ENCODE results near the gene NFASC. TPM values are rescaled to one million over a fixed set of nuclear protein-coding genes. Genes with fewer than 3 reads are reported as not detected.

Gene NFASC
- polyA plus RNA-seq, 3 donors = 0.08 TPM; not detected in 2

DNA sequence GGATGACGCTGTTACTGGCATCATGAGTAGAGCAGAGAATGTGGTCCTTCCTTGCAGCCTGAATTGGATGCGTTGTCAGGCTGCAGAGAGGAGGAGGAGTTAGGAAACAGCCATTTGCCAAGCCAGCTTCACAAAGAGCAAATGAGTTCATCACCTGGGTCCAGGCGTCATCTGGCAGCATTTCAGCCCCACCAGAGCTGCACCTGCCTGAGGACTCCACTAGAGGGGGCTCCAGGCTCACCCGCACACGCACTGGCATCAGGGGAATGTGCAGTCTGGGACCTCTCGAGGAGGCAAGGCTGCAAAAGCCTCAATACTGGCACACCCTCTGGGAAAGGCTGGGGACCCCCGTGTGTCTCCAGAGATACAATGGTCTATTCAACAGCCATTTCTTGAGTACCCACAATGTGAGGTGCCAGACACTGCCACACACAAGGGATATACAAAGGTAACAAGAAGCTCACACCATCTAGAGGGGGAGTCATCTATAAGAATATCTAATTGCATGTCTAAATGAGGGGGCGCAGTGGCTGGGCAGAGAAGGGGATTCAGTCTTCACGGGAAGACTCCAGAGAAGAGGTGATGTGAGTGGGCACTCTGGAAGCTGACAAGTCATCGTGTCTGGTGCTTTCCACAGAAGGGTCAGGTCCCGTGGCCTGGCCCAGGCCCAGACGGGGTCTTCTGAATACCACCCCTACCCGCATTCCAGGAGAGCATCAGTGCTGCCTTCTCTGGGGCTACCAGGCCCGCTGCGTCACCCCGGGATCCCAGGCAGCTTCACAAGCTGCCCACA lies 118.8 kb downstream of the NFASC start:
- Mint-ChIP-seq H3K36me3 (peaks cover 0 to 4% of the 10 kb centered on the region in 2 donors), H3K4me3 (no peak overlapping the region), H3K27ac (no peak overlapping the region), H3K4me1 (peaks cover 33% of the 10 kb centered on the region), H3K27me3 (ENCODE audit: low read depth in 3 of 3) (peaks cover 1 to 3% (median 2%) of the 10 kb centered on the region in 3 donors), H3K9me3 (peaks cover 0 to 5% (median 3%) of the 10 kb centered on the region in 7 donors)
- Histone ChIP-seq H3K9ac (ENCODE audit: insufficient read depth, low read length, poor library complexity, severe bottlenecking) (no peak overlapping the region), H3K4me2 (replicated peaks; ENCODE audit: extremely low read depth, low read length, poor library complexity, severe bottlenecking) (no peak overlapping the region), H4K20me1 (ENCODE audit: insufficient read depth, low read length) (no peaks in the 10 kb centered on the region), H2AFZ (ENCODE audit: insufficient read depth, low read depth, low read length, poor library complexity, severe bottlenecking) (no peak overlapping the region), H3K27ac (ENCODE audit: low read depth in 1 of 2, low read length in 2 of 2) (no peak overlapping the region), H3K36me3 (replicated peaks in 1 of 2; ENCODE audit: control insufficient read depth in 1 of 2, insufficient read depth in 2 of 2, low read length in 2 of 2) (no peaks in the 10 kb centered on the region), H3K79me2 (ENCODE audit: insufficient read depth, low read length) (no peaks in the 10 kb centered on the region), H3K9me3 (replicated peaks in 1 of 2; ENCODE audit: control insufficient read depth in 1 of 2, insufficient read depth in 1 of 2, low read length in 2 of 2) (no peaks in the 10 kb centered on the region), H3K27me3 (ENCODE audit: control insufficient read depth in 2 of 2, insufficient read depth in 2 of 2, low read length in 2 of 2) (no peaks in the 10 kb centered on the region), H3K4me3 (replicated peaks in 1 of 3; ENCODE audit: low read depth in 2 of 3, low read length in 3 of 3) (no peak overlapping the region), H3K4me1 (ENCODE audit: control insufficient read depth in 1 of 2, insufficient read depth in 2 of 2, low read length in 2 of 2) (peaks cover 21 to 24% of the 10 kb centered on the region in 2 donors)
- peak; percentile 56 to 71 (median 67) for DNase-seq
- TF ChIP-seq, protein P1, sequence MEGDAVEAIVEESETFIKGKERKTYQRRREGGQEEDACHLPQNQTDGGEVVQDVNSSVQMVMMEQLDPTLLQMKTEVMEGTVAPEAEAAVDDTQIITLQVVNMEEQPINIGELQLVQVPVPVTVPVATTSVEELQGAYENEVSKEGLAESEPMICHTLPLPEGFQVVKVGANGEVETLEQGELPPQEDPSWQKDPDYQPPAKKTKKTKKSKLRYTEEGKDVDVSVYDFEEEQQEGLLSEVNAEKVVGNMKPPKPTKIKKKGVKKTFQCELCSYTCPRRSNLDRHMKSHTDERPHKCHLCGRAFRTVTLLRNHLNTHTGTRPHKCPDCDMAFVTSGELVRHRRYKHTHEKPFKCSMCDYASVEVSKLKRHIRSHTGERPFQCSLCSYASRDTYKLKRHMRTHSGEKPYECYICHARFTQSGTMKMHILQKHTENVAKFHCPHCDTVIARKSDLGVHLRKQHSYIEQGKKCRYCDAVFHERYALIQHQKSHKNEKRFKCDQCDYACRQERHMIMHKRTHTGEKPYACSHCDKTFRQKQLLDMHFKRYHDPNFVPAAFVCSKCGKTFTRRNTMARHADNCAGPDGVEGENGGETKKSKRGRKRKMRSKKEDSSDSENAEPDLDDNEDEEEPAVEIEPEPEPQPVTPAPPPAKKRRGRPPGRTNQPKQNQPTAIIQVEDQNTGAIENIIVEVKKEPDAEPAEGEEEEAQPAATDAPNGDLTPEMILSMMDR (IDR thresholded peaks at IDR 0.05) = peak; percentile 96
- intact Hi-C loops (cut with micrococcal nuclease) = loop anchor here (1.0 to 10.0 kb wide), 4 partner anchors 71 to 268 kb away; no protein-coding TSS in a partner anchor
- 49% methylated on average over 10 of the region's 16 CpGs for WGBS (ENCODE audit: insufficient coverage)

DNA sequence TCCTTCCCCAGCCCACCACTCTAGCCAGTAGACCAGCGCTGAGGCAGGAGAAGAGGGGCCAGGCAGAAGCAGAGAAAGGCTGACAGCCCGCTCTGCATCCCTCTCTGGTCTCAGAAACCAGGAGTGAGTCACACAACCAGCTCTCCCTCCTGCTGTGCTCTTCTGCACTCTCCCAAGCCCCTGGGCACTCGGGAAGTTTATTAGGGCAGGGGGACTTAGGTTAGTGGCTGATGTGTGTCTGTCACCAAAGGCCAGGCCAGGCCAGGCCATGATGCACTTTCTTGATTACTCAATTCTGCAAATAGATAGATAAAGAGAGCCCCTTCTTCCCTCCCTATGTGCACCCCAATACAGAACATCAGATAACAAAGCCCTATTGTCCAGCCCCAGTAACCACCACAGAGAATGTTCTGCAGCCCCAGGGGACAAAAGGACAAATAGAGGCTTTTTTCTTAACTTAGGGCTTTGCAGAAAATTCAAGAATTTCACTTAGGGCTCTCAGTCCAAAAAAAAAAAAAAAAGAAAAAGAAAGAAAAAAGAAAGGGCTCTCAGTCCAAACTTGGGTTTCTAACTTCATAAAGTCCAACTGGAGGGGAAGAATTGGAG lies 119.5 kb downstream of the NFASC start:
- H3K9me3 Mint-ChIP-seq = peaks cover 0 to 5% (median 3%) of the 10 kb centered on the region in 7 donors
- peaks cover 0 to 4% of the 10 kb centered on the region in 2 donors for H3K36me3 Mint-ChIP-seq
- peaks cover 33% of the 10 kb centered on the region for H3K4me1 Mint-ChIP-seq
- no peaks in the 10 kb centered on the region for H3K9me3 ChIP-seq (replicated peaks in 1 of 2; ENCODE audit: control insufficient read depth in 1 of 2, insufficient read depth in 1 of 2, low read length in 2 of 2)
- no peaks in the 10 kb centered on the region for H4K20me1 ChIP-seq (ENCODE audit: insufficient read depth, low read length)
- no peak for DNase-seq
- H3K9ac ChIP-seq (ENCODE audit: insufficient read depth, low read length, poor library complexity, severe bottlenecking) = no peak overlapping the region
- H3K4me2 ChIP-seq (replicated peaks; ENCODE audit: extremely low read depth, low read length, poor library complexity, severe bottlenecking) = no peak overlapping the region
- no peak overlapping the region for H2AFZ ChIP-seq (ENCODE audit: insufficient read depth, low read depth, low read length, poor library complexity, severe bottlenecking)
- no peak overlapping the region for H3K27ac ChIP-seq (ENCODE audit: low read depth in 1 of 2, low read length in 2 of 2)
- H3K79me2 ChIP-seq (ENCODE audit: insufficient read depth, low read length) = no peaks in the 10 kb centered on the region
- intact Hi-C loops (cut with micrococcal nuclease) = loop anchor here in 1 of 2 donors (2.0 kb wide), 1 partner anchor 71 kb away; no protein-coding TSS in a partner anchor
- peak overlapping the region in 1 of 7 donors; percentile 36 for H3K27ac Mint-ChIP-seq
- no CpG with 5 or more reads among the region's 3 CpGs for WGBS (ENCODE audit: insufficient coverage)
- no peaks in the 10 kb centered on the region for H3K36me3 ChIP-seq (replicated peaks in 1 of 2; ENCODE audit: control insufficient read depth in 1 of 2, insufficient read depth in 2 of 2, low read length in 2 of 2)
- no peaks in the 10 kb centered on the region for H3K27me3 ChIP-seq (ENCODE audit: control insufficient read depth in 2 of 2, insufficient read depth in 2 of 2, low read length in 2 of 2)
- no peak overlapping the region for H3K4me3 Mint-ChIP-seq
- TF ChIP-seq, protein P1 (IDR thresholded peaks at IDR 0.05) = no peak
- H3K4me1 ChIP-seq (ENCODE audit: control insufficient read depth in 1 of 2, insufficient read depth in 2 of 2, low read length in 2 of 2) = peaks cover 21 to 24% of the 10 kb centered on the region in 2 donors
- H3K4me3 ChIP-seq (replicated peaks in 1 of 3; ENCODE audit: low read depth in 2 of 3, low read length in 3 of 3) = no peak overlapping the region
- peaks cover 0 to 3% (median 2%) of the 10 kb centered on the region in 3 donors for H3K27me3 Mint-ChIP-seq (ENCODE audit: low read depth in 3 of 3)

Measured in CD14-positive monocyte (primary cell).